ENCODE measurements around the gene P2RX6. TPM values are rescaled to one million over a fixed set of nuclear protein-coding genes. Genes with fewer than 3 reads are reported as not detected.
A peak's percentile ranks its signal among the peaks of the same experiment; 100 is the strongest.

The P2RX6 gene
- total and polyA plus RNA-seq, 7 experiments from 2014 or later = 0.15 to 1.7 (median 0.65) TPM; not detected in 1

- H3K27me3 ChIP-seq (ENCODE audit: control insufficient read depth in 2 of 2, insufficient read depth in 2 of 2, low read length in 2 of 2) = no peaks in the 10 kb centered on the region
These were observed 35.0 kb upstream of the P2RX6 start for GRCh38 chr22:20979940-20980453.

GRCh38 chr22:20980523-20980922 lies 34.4 kb upstream of the P2RX6 start:
- peaks cover 0 to 8% (median 0%) of the 10 kb centered on the region in 3 experiments for H3K36me3 ChIP-seq (ENCODE audit: control insufficient read depth in 2 of 3, insufficient read depth in 3 of 3, low read length in 3 of 3)
- ATAC-seq (no peak), DNase-seq (no peak)
- peaks cover 15 to 32% of the 10 kb centered on the region in 2 donors for H3K4me1 ChIP-seq (ENCODE audit: control insufficient read depth in 2 of 2, insufficient read depth in 2 of 2, low read length in 2 of 2)
- peaks cover 0 to 5% (median 0%) of the 10 kb centered on the region in 5 donors for H3K36me3 Mint-ChIP-seq
- CTCF ChIA-PET = interaction anchor here (0.6 kb wide), 1 partner anchor 21 kb away, joined by 3 read pairs; no protein-coding TSS in a partner anchor
- no peaks in the 10 kb centered on the region for H3K27me3 ChIP-seq (ENCODE audit: control insufficient read depth in 2 of 2, insufficient read depth in 2 of 2, low read length in 2 of 2)
- H3K9me3 ChIP-seq (ENCODE audit: control insufficient read depth in 2 of 3, low read length in 3 of 3) = peaks cover 0 to 8% (median 0%) of the 10 kb centered on the region in 3 experiments
- H3K27ac Mint-ChIP-seq = peak overlapping the region in 6 of 9 donors; percentile 47 to 95 (median 92)
- H3K27me3 Mint-ChIP-seq = no peaks in the 10 kb centered on the region
- intact Hi-C loops (cut with micrococcal nuclease) = loop anchor here in 1 of 2 donors (10.0 kb wide), 1 partner anchor 864 kb away; no protein-coding TSS in a partner anchor
- peaks cover 29 to 47% (median 38%) of the 10 kb centered on the region in 7 donors for H3K4me1 Mint-ChIP-seq
- H3K9me3 Mint-ChIP-seq = peaks cover 0 to 8% (median 0%) of the 10 kb centered on the region in 11 donors
- no peak overlapping the region for H3K4me3 ChIP-seq (ENCODE audit: low read length)
- POLR2A ChIA-PET = interaction anchor here (0.7 to 5.2 kb wide), 2 partner anchors 22 to 110 kb away, joined by 3 to 59 read pairs; partner anchors contain the start of gene THAP7
- H3K4me3 Mint-ChIP-seq = peak overlapping the region in 8 of 10 donors; percentile 14 to 97 (median 80)
- H3K27ac ChIP-seq (ENCODE audit: low read depth, low read length) = peak overlapping the region; percentile 84

More at GRCh38 chr22:20979940-20980453, 35.0 kb upstream of the P2RX6 start:
- Histone ChIP-seq H3K9me3 (ENCODE audit: control insufficient read depth in 2 of 3, low read length in 3 of 3) (peaks cover 0 to 8% (median 0%) of the 10 kb centered on the region in 3 experiments), H3K4me1 (ENCODE audit: control insufficient read depth in 2 of 2, insufficient read depth in 2 of 2, low read length in 2 of 2) (peaks cover 15 to 32% of the 10 kb centered on the region in 2 donors), H3K27ac (ENCODE audit: low read depth, low read length) (peak overlapping the region; percentile 3), H3K4me3 (ENCODE audit: low read length) (no peak overlapping the region), H3K36me3 (ENCODE audit: control insufficient read depth in 2 of 3, insufficient read depth in 3 of 3, low read length in 3 of 3) (peaks cover 0 to 5% (median 0%) of the 10 kb centered on the region in 3 experiments)
- ATAC-seq (no peak), DNase-seq (no peak)
- intact Hi-C loops (cut with micrococcal nuclease) = loop anchor here in 1 of 2 donors (10.0 kb wide), 1 partner anchor 865 kb away; no protein-coding TSS in a partner anchor
- H3K36me3 Mint-ChIP-seq = peaks cover 0 to 5% (median 0%) of the 10 kb centered on the region in 5 donors
- CTCF ChIA-PET = no interaction called here
- peaks cover 29 to 47% (median 38%) of the 10 kb centered on the region in 7 donors for H3K4me1 Mint-ChIP-seq
- peak overlapping the region in 7 of 9 donors; percentile 35 to 93 (median 89) for H3K27ac Mint-ChIP-seq
- peak overlapping the region in 9 of 10 donors; percentile 14 to 97 (median 63) for H3K4me3 Mint-ChIP-seq
- H3K27me3 Mint-ChIP-seq = no peaks in the 10 kb centered on the region
- H3K9me3 Mint-ChIP-seq = peaks cover 0 to 8% (median 0%) of the 10 kb centered on the region in 11 donors
- POLR2A ChIA-PET = interaction anchor here (5.2 kb wide), 1 partner anchor 22 kb away, joined by 59 read pairs; the partner anchor contains the start of gene THAP7

- H3K4me3 ChIP-seq (ENCODE audit: low read length) = peak overlapping the region; percentile 80
- Mint-ChIP-seq H3K27ac (peak overlapping the region; percentile 86 to 97 (median 92)), H3K4me3 (peak overlapping the region; percentile 89 to 97 (median 93)), H3K4me1 (peaks cover 30 to 47% (median 38%) of the 10 kb centered on the region in 7 donors), H3K9me3 (peaks cover 0 to 8% (median 0%) of the 10 kb centered on the region in 11 donors), H3K36me3 (peaks cover 0 to 7% (median under 1%) of the 10 kb centered on the region in 5 donors), H3K27me3 (no peaks in the 10 kb centered on the region)
- intact Hi-C loops (cut with micrococcal nuclease) = loop anchor here in 1 of 2 donors (10.0 kb wide), 1 partner anchor 864 kb away; no protein-coding TSS in a partner anchor
- DNase-seq (no peak), ATAC-seq (no peak)
- H3K36me3 ChIP-seq (ENCODE audit: control insufficient read depth in 2 of 3, insufficient read depth in 3 of 3, low read length in 3 of 3) = peaks cover 0 to 14% (median 0%) of the 10 kb centered on the region in 3 experiments
- peaks cover 15 to 32% of the 10 kb centered on the region in 2 donors for H3K4me1 ChIP-seq (ENCODE audit: control insufficient read depth in 2 of 2, insufficient read depth in 2 of 2, low read length in 2 of 2)
- peak overlapping the region; percentile 84 for H3K27ac ChIP-seq (ENCODE audit: low read depth, low read length)
- POLR2A ChIA-PET = interaction anchor here (0.7 to 5.2 kb wide), 5 partner anchors 9 to 124 kb away, joined by 3 to 59 read pairs (median 5); partner anchors contain the start of gene THAP7
- CTCF ChIA-PET = interaction anchor here (0.6 to 1.3 kb wide), 2 partner anchors 21 to 64 kb away, joined by 3 to 4 read pairs; partner anchors contain the start of gene CRKL
- peaks cover 0 to 8% (median 0%) of the 10 kb centered on the region in 3 experiments for H3K9me3 ChIP-seq (ENCODE audit: control insufficient read depth in 2 of 3, low read length in 3 of 3)
- no peaks in the 10 kb centered on the region for H3K27me3 ChIP-seq (ENCODE audit: control insufficient read depth in 2 of 2, insufficient read depth in 2 of 2, low read length in 2 of 2)
These were observed 33.8 kb upstream of the P2RX6 start for GRCh38 chr22:20980938-20981722.

GRCh38 chr22:20981787-20982562 lies 33.0 kb upstream of the P2RX6 start, which contains the start of gene LZTR1:
TSS of gene LZTR1 (plus strand) at chr22:20982297. CDS start at chr22:20982372, 75 bp downstream.
- peak; percentile 86 for ATAC-seq
- peaks cover 0 to 8% (median 0%) of the 10 kb centered on the region in 11 donors for H3K9me3 Mint-ChIP-seq
- H3K27ac Mint-ChIP-seq = peak within 1 kb of the TSS; percentile 86 to 97 (median 92)
- peaks cover 33 to 50% (median 43%) of the 10 kb centered on the region in 7 donors for H3K4me1 Mint-ChIP-seq
- POLR2A ChIA-PET = interaction anchor here (0.6 to 5.2 kb wide), 9 partner anchors 8 to 125 kb away, joined by 3 to 59 read pairs (median 4); partner anchors contain the start of gene THAP7
- Histone ChIP-seq H3K27ac (ENCODE audit: low read depth, low read length) (peak within 1 kb of the TSS; percentile 84), H3K27me3 (ENCODE audit: control insufficient read depth in 2 of 2, insufficient read depth in 2 of 2, low read length in 2 of 2) (no peaks in the 10 kb centered on the region), H3K4me3 (ENCODE audit: low read length) (peak within 1 kb of the TSS; percentile 80), H3K9me3 (ENCODE audit: control insufficient read depth in 2 of 3, low read length in 3 of 3) (peaks cover 0 to 8% (median 0%) of the 10 kb centered on the region in 3 experiments), H3K36me3 (ENCODE audit: control insufficient read depth in 2 of 3, insufficient read depth in 3 of 3, low read length in 3 of 3) (peaks cover 0 to 14% (median 0%) of the 10 kb centered on the region in 3 experiments), H3K4me1 (ENCODE audit: control insufficient read depth in 2 of 2, insufficient read depth in 2 of 2, low read length in 2 of 2) (peaks cover 15 to 32% of the 10 kb centered on the region in 2 donors)
- no peaks in the 10 kb centered on the region for H3K27me3 Mint-ChIP-seq
- intact Hi-C loops (cut with micrococcal nuclease) = loop anchor here (1.0 to 10.0 kb wide), 4 partner anchors 19 to 863 kb away; partner anchors contain the start of genes CRKL (in 1 of the 2) and THAP7 (in 1 of the 2)
- H3K4me3 Mint-ChIP-seq = peak within 1 kb of the TSS; percentile 89 to 97 (median 93)
- CTCF ChIA-PET = interaction anchor here (0.6 to 1.3 kb wide), 2 partner anchors 65 to 146 kb away, joined by 3 to 4 read pairs; partner anchors contain the start of gene CRKL
- DNase-seq = peak; percentile 47 to 80 (median 63)
- H3K36me3 Mint-ChIP-seq = peaks cover 0 to 13% (median 7%) of the 10 kb centered on the region in 5 donors

GRCh38 chr22:20982563-20982882 lies 32.4 kb upstream of the P2RX6 start:
- Histone ChIP-seq H3K27ac (ENCODE audit: low read depth, low read length) (peak overlapping the region; percentile 84), H3K36me3 (ENCODE audit: control insufficient read depth in 2 of 3, insufficient read depth in 3 of 3, low read length in 3 of 3) (peaks cover 0 to 18% (median 0%) of the 10 kb centered on the region in 3 experiments), H3K4me3 (ENCODE audit: low read length) (peak overlapping the region; percentile 80), H3K9me3 (ENCODE audit: control insufficient read depth in 2 of 3, low read length in 3 of 3) (peaks cover 0 to 8% (median 0%) of the 10 kb centered on the region in 3 experiments), H3K4me1 (ENCODE audit: control insufficient read depth in 2 of 2, insufficient read depth in 2 of 2, low read length in 2 of 2) (peaks cover 15 to 32% of the 10 kb centered on the region in 2 donors), H3K27me3 (ENCODE audit: control insufficient read depth in 2 of 2, insufficient read depth in 2 of 2, low read length in 2 of 2) (no peaks in the 10 kb centered on the region)
- H3K27me3 Mint-ChIP-seq = no peaks in the 10 kb centered on the region
- ChIA-PET POLR2A (interaction anchor here (0.6 to 5.2 kb wide), 8 partner anchors 8 to 125 kb away, joined by 3 to 59 read pairs (median 4); partner anchors contain the start of gene THAP7), CTCF (interaction anchor here (0.6 kb wide), 1 partner anchor 146 kb away, joined by 3 read pairs; no protein-coding TSS in a partner anchor)
- no peak for ATAC-seq
- intact Hi-C loops (cut with micrococcal nuclease) = loop anchor here (1.0 to 10.0 kb wide), 4 partner anchors 18 to 862 kb away; partner anchors contain the start of genes CRKL (in 1 of the 2) and THAP7 (in 1 of the 2)
- H3K27ac Mint-ChIP-seq = peak overlapping the region; percentile 79 to 95 (median 89)
- DNase-seq = no peak
- H3K36me3 Mint-ChIP-seq = peaks cover 0 to 13% (median 7%) of the 10 kb centered on the region in 5 donors
- peaks cover 0 to 8% (median 0%) of the 10 kb centered on the region in 11 donors for H3K9me3 Mint-ChIP-seq
- H3K4me3 Mint-ChIP-seq = peak overlapping the region; percentile 89 to 97 (median 93)
- peaks cover 33 to 50% (median 43%) of the 10 kb centered on the region in 7 donors for H3K4me1 Mint-ChIP-seq
